PC-9 (cell line): ENCODE data around the gene TSLP.

ENCODE experiments used
- EZH2 ChIP-seq: fragments of 200-600 bp; sonication (generic); IDR thresholded peaks from 2 replicates; pipeline ENCODE4 v1.8.0; 2017; ENCODE audit warnings: antibody characterized with exemption, low read depth
- TF ChIP-seq, protein P1 (sequence below): fragments of 200-600 bp; sonication (generic); conservative IDR thresholded peaks from 2 replicates; pipeline ENCODE4 v1.6.1; 2017; ENCODE audit warnings: mixed run types, antibody characterized with exemption, mild to moderate bottlenecking, moderate library complexity

- TF ChIP-seq, protein P1, sequence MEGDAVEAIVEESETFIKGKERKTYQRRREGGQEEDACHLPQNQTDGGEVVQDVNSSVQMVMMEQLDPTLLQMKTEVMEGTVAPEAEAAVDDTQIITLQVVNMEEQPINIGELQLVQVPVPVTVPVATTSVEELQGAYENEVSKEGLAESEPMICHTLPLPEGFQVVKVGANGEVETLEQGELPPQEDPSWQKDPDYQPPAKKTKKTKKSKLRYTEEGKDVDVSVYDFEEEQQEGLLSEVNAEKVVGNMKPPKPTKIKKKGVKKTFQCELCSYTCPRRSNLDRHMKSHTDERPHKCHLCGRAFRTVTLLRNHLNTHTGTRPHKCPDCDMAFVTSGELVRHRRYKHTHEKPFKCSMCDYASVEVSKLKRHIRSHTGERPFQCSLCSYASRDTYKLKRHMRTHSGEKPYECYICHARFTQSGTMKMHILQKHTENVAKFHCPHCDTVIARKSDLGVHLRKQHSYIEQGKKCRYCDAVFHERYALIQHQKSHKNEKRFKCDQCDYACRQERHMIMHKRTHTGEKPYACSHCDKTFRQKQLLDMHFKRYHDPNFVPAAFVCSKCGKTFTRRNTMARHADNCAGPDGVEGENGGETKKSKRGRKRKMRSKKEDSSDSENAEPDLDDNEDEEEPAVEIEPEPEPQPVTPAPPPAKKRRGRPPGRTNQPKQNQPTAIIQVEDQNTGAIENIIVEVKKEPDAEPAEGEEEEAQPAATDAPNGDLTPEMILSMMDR, result no peak
- no peak for TF ChIP-seq EZH2
Measured at GRCh38 chr5:111115229-111115628, 43.7 kb downstream of the TSLP start.
